ENCODE data around the gene ZNF133. TPM values are rescaled to one million over a fixed set of nuclear protein-coding genes. Genes with fewer than 3 reads are reported as not detected.
"Not testable (repeated sequence)": the region's sequence is repeated elsewhere in the genome, so short reads cannot be mapped to it uniquely, and the experiment has no call there.

The ZNF133 gene
- total RNA-seq (10.9 TPM), polyA plus RNA-seq (15.9 TPM)
- long read RNA-seq, donor 1: 0 reads
- long read RNA-seq, donor 2, partial matches to known transcripts: 0 of 2 reads
- long read RNA-seq, donor 2, other reads (novel, unspliced or antisense): 0 of 2 reads
- long read RNA-seq, donor 3, partial matches to known transcripts: 0 of 1 reads
- long read RNA-seq, donor 3, other reads (novel, unspliced or antisense): 0 of 1 reads
- long read RNA-seq, donor 4: 0 reads
- long read RNA-seq, donor 5, partial matches to known transcripts: 0 of 1 reads
- long read RNA-seq, donor 5, other reads (novel, unspliced or antisense): 0 of 1 reads
- long read RNA-seq, donor 6: 0 reads
- long read RNA-seq, donor 7, partial matches to known transcripts: 0 of 1 reads
- long read RNA-seq, donor 7, other reads (novel, unspliced or antisense): 0 of 1 reads
- long read RNA-seq, donor 8: 0 reads
- long read RNA-seq, donor 9: 0 reads
- long read RNA-seq, donor 10, partial matches to known transcripts: 0 of 1 reads
- long read RNA-seq, donor 10, other reads (novel, unspliced or antisense): 0 of 1 reads

GRCh38 chr20:18287915-18288748, at the start of gene ZNF133:
Gene ZNF133 (plus strand): TSS chr20:18288527. CDS start chr20:18305687, 17,160 bp downstream.
- peaks cover 4 to 5% of the 10 kb centered on the region in 2 donors for H3K9me3 ChIP-seq (ENCODE audit: control insufficient read depth in 2 of 2, insufficient read depth in 1 of 2, low read length in 1 of 2)
- peak; percentile 92 to 98 (median 97) for DNase-seq (ENCODE audit: low read depth in 6 of 9, low spot score in 9 of 9)
- WGBS: under 1% methylated on average over 63 of the region's 63 CpGs
- H3K4me1 ChIP-seq (ENCODE audit: control insufficient read depth in 2 of 2, insufficient read depth in 2 of 2, low read length in 2 of 2): peaks cover 10 to 13% of the 10 kb centered on the region in 2 donors
- H3K4me3 ChIP-seq (ENCODE audit: low read length in 2 of 2): peak within 1 kb of the TSS; percentile 78 to 79
- H3K36me3 ChIP-seq (ENCODE audit: control insufficient read depth in 2 of 2, insufficient read depth in 2 of 2, low read length in 1 of 2): no peaks in the 10 kb centered on the region
- peak within 1 kb of the TSS; percentile 86 to 91 for H3K27ac ChIP-seq (ENCODE audit: low read depth in 1 of 2, low read length in 1 of 2)
- no peaks in the 10 kb centered on the region for H3K27me3 ChIP-seq (ENCODE audit: control insufficient read depth in 2 of 2, insufficient read depth in 1 of 2, low read length in 1 of 2)

- 96% methylated on average over 1 of the region's 1 CpG for WGBS
- H3K36me3 ChIP-seq (ENCODE audit: control insufficient read depth in 2 of 2, insufficient read depth in 2 of 2, low read length in 1 of 2): no peaks in the 10 kb centered on the region
- H3K27me3 ChIP-seq (ENCODE audit: control insufficient read depth in 2 of 2, insufficient read depth in 1 of 2, low read length in 1 of 2): no peaks in the 10 kb centered on the region
- DNase-seq (ENCODE audit: low read depth in 6 of 9, low spot score in 9 of 9): no peak
- H3K9me3 ChIP-seq (ENCODE audit: control insufficient read depth in 2 of 2, insufficient read depth in 1 of 2, low read length in 1 of 2): no peaks in the 10 kb centered on the region
- no peak overlapping the region for H3K27ac ChIP-seq (ENCODE audit: low read depth in 1 of 2, low read length in 1 of 2)
- H3K4me3 ChIP-seq (ENCODE audit: low read length in 2 of 2): no peak overlapping the region
- no peaks in the 10 kb centered on the region for H3K4me1 ChIP-seq (ENCODE audit: control insufficient read depth in 2 of 2, insufficient read depth in 2 of 2, low read length in 2 of 2)
Observed at GRCh38 chr20:18240997-18241396, 47.3 kb upstream of the ZNF133 start.

- Histone ChIP-seq H3K27ac (ENCODE audit: low read depth in 1 of 2, low read length in 1 of 2) (no peak overlapping the region), H3K9me3 (ENCODE audit: control insufficient read depth in 2 of 2, insufficient read depth in 1 of 2, low read length in 1 of 2) (no peaks in the 10 kb centered on the region), H3K4me3 (ENCODE audit: low read length in 2 of 2) (no peak overlapping the region), H3K4me1 (ENCODE audit: control insufficient read depth in 2 of 2, insufficient read depth in 2 of 2, low read length in 2 of 2) (no peaks in the 10 kb centered on the region), H3K27me3 (ENCODE audit: control insufficient read depth in 2 of 2, insufficient read depth in 1 of 2, low read length in 1 of 2) (no peaks in the 10 kb centered on the region), H3K36me3 (ENCODE audit: control insufficient read depth in 2 of 2, insufficient read depth in 2 of 2, low read length in 1 of 2) (no peaks in the 10 kb centered on the region)
- no peak for DNase-seq (ENCODE audit: low read depth in 6 of 9, low spot score in 9 of 9)
- 82% methylated on average over 1 of the region's 1 CpG for WGBS
Observed at GRCh38 chr20:18243802-18244201, 44.5 kb upstream of the ZNF133 start.

DNA sequence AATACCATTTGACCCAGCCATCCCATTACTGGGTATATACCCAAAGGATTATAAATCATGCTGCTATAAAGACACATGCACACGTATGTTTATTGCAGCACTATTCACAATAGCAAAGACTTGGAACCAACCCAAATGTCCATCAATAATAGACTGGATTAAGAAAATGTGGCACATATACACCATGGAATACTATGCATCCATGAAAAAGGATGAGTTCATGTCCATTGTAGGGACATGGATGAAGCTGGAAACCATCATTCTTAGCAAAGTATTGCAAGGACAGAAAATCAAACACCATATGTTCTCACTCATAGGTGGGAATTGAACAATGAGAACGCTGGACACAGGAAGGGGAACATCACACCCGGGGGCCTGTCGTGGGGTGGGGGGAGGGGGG, 39.8 kb upstream of the ZNF133 start:
- WGBS: 93% methylated on average over 3 of the region's 4 CpGs
- not testable (repeated sequence) for H3K27ac ChIP-seq (ENCODE audit: low read depth in 1 of 2, low read length in 1 of 2); H3K36me3 ChIP-seq (ENCODE audit: control insufficient read depth in 2 of 2, insufficient read depth in 2 of 2, low read length in 1 of 2); H3K4me1 ChIP-seq (ENCODE audit: control insufficient read depth in 2 of 2, insufficient read depth in 2 of 2, low read length in 2 of 2); H3K9me3 ChIP-seq (ENCODE audit: control insufficient read depth in 2 of 2, insufficient read depth in 1 of 2, low read length in 1 of 2); H3K4me3 ChIP-seq (ENCODE audit: low read length in 2 of 2); DNase-seq (ENCODE audit: low read depth in 6 of 9, low spot score in 9 of 9); H3K27me3 ChIP-seq (ENCODE audit: control insufficient read depth in 2 of 2, insufficient read depth in 1 of 2, low read length in 1 of 2)

- no peaks in the 10 kb centered on the region for H3K9me3 ChIP-seq (ENCODE audit: control insufficient read depth in 2 of 2, insufficient read depth in 1 of 2, low read length in 1 of 2)
- WGBS: 98% methylated on average over 3 of the region's 3 CpGs
- H3K36me3 ChIP-seq (ENCODE audit: control insufficient read depth in 2 of 2, insufficient read depth in 2 of 2, low read length in 1 of 2): no peaks in the 10 kb centered on the region
- H3K4me3 ChIP-seq (ENCODE audit: low read length in 2 of 2): no peak overlapping the region
- H3K27ac ChIP-seq (ENCODE audit: low read depth in 1 of 2, low read length in 1 of 2): no peak overlapping the region
- DNase-seq (ENCODE audit: low read depth in 6 of 9, low spot score in 9 of 9): no peak
- H3K27me3 ChIP-seq (ENCODE audit: control insufficient read depth in 2 of 2, insufficient read depth in 1 of 2, low read length in 1 of 2): no peaks in the 10 kb centered on the region
- H3K4me1 ChIP-seq (ENCODE audit: control insufficient read depth in 2 of 2, insufficient read depth in 2 of 2, low read length in 2 of 2): no peaks in the 10 kb centered on the region
Observed at GRCh38 chr20:18250217-18250616, 38.1 kb upstream of the ZNF133 start.

GRCh38 chr20:18252597-18253451, 35.5 kb upstream of the ZNF133 start:
- H3K9me3 ChIP-seq (ENCODE audit: control insufficient read depth in 2 of 2, insufficient read depth in 1 of 2, low read length in 1 of 2): no peaks in the 10 kb centered on the region
- no peaks in the 10 kb centered on the region for H3K27me3 ChIP-seq (ENCODE audit: control insufficient read depth in 2 of 2, insufficient read depth in 1 of 2, low read length in 1 of 2)
- H3K4me3 ChIP-seq (ENCODE audit: low read length in 2 of 2): no peak overlapping the region
- no peak for DNase-seq (ENCODE audit: low read depth in 6 of 9, low spot score in 9 of 9)
- H3K36me3 ChIP-seq (ENCODE audit: control insufficient read depth in 2 of 2, insufficient read depth in 2 of 2, low read length in 1 of 2): no peaks in the 10 kb centered on the region
- 90% methylated on average over 20 of the region's 20 CpGs for WGBS
- H3K4me1 ChIP-seq (ENCODE audit: control insufficient read depth in 2 of 2, insufficient read depth in 2 of 2, low read length in 2 of 2): no peaks in the 10 kb centered on the region
- no peak overlapping the region for H3K27ac ChIP-seq (ENCODE audit: low read depth in 1 of 2, low read length in 1 of 2)

- Histone ChIP-seq H3K4me1 (ENCODE audit: control insufficient read depth in 2 of 2, insufficient read depth in 2 of 2, low read length in 2 of 2) (no peaks in the 10 kb centered on the region), H3K4me3 (ENCODE audit: low read length in 2 of 2) (no peak overlapping the region), H3K9me3 (ENCODE audit: control insufficient read depth in 2 of 2, insufficient read depth in 1 of 2, low read length in 1 of 2) (no peaks in the 10 kb centered on the region), H3K27ac (ENCODE audit: low read depth in 1 of 2, low read length in 1 of 2) (no peak overlapping the region), H3K36me3 (ENCODE audit: control insufficient read depth in 2 of 2, insufficient read depth in 2 of 2, low read length in 1 of 2) (no peaks in the 10 kb centered on the region), H3K27me3 (ENCODE audit: control insufficient read depth in 2 of 2, insufficient read depth in 1 of 2, low read length in 1 of 2) (no peaks in the 10 kb centered on the region)
- WGBS: 86% methylated on average over 3 of the region's 3 CpGs
- DNase-seq (ENCODE audit: low read depth in 6 of 9, low spot score in 9 of 9): no peak
Observed at GRCh38 chr20:18254615-18255014, 33.7 kb upstream of the ZNF133 start.

DNA sequence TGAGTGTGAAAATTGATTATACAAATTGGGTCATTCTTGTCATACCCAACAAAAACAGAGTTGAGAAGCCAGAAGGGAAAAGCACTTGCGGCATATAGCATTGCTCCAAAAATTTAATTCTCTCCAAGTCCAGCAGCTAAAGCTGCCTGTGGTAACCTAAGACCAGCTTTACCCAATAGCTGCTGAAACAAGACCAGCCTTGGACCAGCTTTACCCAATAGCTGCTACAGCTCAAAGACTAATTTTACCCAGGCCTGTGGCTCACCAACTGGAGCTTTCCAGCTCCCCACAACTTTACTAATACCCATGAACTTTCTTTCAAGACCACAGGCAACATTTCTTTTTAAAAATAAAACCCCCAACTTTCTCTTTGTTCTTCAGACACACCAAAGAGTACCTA, 32.8 kb upstream of the ZNF133 start:
- Histone ChIP-seq H3K27ac (ENCODE audit: low read depth in 1 of 2, low read length in 1 of 2) (no peak overlapping the region), H3K36me3 (ENCODE audit: control insufficient read depth in 2 of 2, insufficient read depth in 2 of 2, low read length in 1 of 2) (no peaks in the 10 kb centered on the region), H3K9me3 (ENCODE audit: control insufficient read depth in 2 of 2, insufficient read depth in 1 of 2, low read length in 1 of 2) (no peaks in the 10 kb centered on the region), H3K27me3 (ENCODE audit: control insufficient read depth in 2 of 2, insufficient read depth in 1 of 2, low read length in 1 of 2) (no peaks in the 10 kb centered on the region), H3K4me3 (ENCODE audit: low read length in 2 of 2) (no peak overlapping the region), H3K4me1 (ENCODE audit: control insufficient read depth in 2 of 2, insufficient read depth in 2 of 2, low read length in 2 of 2) (no peaks in the 10 kb centered on the region)
- no peak for DNase-seq (ENCODE audit: low read depth in 6 of 9, low spot score in 9 of 9)
- WGBS: 100% methylated on average over 1 of the region's 1 CpG
